ENCODE data around the gene CLIP1. TPM values are rescaled to one million over a fixed set of nuclear protein-coding genes. Genes with fewer than 3 reads are reported as not detected.
A peak's percentile ranks its signal among the peaks of the same experiment; 100 is the strongest.
"Not testable (repeated sequence)": the region's sequence is repeated elsewhere in the genome, so short reads cannot be mapped to it uniquely, and the experiment has no call there.

Gene CLIP1
- total RNA-seq, result 100 to 1,000 TPM; 118 to 164 (median 133) TPM

DNA sequence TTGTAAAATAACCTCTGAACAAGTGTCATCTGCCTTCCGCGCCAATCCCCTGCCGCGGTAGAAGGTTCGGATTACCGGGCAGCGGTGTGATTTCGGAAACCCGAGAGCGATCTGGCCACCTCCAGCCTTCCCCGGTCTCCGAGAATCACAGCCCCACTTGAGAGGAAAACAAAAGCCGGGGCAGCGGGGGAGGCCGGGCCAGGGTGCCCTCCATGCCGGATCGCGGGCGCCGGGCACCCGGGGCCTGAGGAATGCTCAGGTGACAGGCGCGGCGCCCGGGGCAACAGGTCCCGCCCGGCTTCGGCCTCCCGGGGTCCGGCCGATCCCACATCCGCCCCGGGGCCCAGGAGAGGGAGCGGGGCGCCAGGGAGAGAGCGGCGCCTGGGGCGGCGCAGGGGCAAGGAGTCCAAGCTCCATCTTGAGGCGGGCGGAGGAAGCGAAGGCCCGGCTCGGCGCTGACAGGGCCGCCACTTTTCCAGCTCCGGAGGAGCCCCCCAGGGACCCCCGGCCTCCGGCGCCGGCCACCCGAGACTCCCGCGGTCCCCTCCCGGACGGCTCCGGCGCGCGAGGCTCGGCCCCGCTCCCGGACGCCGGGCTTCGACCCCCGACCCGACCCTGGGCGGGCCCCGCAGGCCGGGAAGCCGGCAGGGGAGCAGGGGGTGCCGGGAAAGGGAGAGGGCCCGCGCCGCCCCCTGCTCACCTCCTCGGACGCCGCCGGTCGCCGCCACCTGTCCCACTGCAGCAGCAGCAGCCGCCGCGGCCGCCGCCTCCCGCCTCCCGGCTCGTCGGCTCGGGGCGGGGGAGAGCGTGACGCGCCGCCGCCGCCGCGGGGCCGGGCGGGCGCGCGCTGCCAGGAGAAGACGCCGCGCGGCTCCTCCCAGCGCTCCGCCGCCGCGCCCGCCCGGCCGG, at the start of gene CLIP1:
TSS of gene CLIP1 (minus strand) at position 849 of the 909 bp plus-strand sequence. CDS start 42,217 bp downstream, outside the sequence.
- WGBS, 2 donors, result 0 to 1% methylated on average over 15 to 55 of the region's 118 CpGs
- peak; percentile 27 to 93 for DNase-seq (ENCODE audit: low spot score in 2 of 2)
- peak in 1 of 2 donors; percentile 31 for TF ChIP-seq POLR2A (IDR thresholded peaks at IDR 0.05)
- TF ChIP-seq, protein P1, sequence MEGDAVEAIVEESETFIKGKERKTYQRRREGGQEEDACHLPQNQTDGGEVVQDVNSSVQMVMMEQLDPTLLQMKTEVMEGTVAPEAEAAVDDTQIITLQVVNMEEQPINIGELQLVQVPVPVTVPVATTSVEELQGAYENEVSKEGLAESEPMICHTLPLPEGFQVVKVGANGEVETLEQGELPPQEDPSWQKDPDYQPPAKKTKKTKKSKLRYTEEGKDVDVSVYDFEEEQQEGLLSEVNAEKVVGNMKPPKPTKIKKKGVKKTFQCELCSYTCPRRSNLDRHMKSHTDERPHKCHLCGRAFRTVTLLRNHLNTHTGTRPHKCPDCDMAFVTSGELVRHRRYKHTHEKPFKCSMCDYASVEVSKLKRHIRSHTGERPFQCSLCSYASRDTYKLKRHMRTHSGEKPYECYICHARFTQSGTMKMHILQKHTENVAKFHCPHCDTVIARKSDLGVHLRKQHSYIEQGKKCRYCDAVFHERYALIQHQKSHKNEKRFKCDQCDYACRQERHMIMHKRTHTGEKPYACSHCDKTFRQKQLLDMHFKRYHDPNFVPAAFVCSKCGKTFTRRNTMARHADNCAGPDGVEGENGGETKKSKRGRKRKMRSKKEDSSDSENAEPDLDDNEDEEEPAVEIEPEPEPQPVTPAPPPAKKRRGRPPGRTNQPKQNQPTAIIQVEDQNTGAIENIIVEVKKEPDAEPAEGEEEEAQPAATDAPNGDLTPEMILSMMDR (IDR thresholded peaks at IDR 0.05), result no peak
- intact Hi-C loops (cut with DNase I; ENCODE audit: low total_unique reads), result no loop called here
- H3K4me3 ChIP-seq (ENCODE audit: low read depth, poor library complexity, severe bottlenecking), result peak within 1 kb of the TSS; percentile 70

DNA sequence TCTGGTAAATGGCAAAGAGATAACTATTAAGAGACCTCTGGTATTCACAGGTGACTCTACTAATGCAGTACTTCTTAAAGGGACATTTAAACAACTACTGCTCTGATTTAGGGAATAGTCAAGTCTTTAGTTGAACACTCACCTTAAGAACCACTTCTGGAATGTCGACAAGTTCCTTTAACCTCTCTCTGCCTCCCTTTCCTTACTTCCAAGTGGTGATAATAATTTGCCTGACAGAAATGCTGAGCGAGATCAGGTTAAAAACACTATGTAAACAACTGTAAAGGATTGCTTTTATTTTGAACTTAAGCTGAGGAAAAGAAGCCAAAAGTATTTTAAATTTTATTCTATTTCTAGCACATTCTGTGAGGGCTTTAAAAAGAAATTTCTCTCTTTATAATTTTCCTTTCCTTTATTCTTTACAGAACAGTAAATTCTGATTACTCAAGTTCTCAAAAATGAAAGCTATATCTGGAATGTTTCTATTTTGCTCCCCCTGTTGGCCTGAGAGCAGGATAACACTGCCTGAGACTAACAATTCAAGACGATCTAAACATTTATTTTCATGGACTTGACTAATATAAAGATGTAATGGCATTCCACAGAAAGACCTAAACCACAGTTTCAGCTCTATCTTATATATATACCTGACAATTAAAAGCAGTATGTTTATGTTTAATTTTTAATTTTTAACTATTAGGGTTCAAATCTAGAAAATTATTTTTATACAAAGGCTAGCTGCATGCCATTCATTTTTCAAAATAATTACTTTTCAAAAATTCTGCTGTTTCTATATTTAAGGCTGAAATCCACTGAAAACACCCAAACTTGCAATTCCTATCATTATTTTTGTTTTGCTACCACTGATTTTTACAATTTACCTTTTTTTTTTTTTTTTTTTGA, 49.1 kb upstream of the CLIP1 start:
- intact Hi-C loops (cut with DNase I; ENCODE audit: low total_unique reads), result loop anchor here (10.0 kb wide), 1 partner anchor 77 kb away; no protein-coding TSS in a partner anchor
- DNase-seq (ENCODE audit: low spot score in 2 of 2), result no peak
- no peak for TF ChIP-seq POLR2A (IDR thresholded peaks at IDR 0.05)
- TF ChIP-seq, protein P1 (IDR thresholded peaks at IDR 0.05), result peak in 1 of 3 donors; percentile 12
- WGBS, 2 donors, result 30 to 36% methylated on average over 3 of the region's 3 CpGs
- H3K4me3 ChIP-seq (ENCODE audit: low read depth, poor library complexity, severe bottlenecking), result no peak overlapping the region

DNA sequence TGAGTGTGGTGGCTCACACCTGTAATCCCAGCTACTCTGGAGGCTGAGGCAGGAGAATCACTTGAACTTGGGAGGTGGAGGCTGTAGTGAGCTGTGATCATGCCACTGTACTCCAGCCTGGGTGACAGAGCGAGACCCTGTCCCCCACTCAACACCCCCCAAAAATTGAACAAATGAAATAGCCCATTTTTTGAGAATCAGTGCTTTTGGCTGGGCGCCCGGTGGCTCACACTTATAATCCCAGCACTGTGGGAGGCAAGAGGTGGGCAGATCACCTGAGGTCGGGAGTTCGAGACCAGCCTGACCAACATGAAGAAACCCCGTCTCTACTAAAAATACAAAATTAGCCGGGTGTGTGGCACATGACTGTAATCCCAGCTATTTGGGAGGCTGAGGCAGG, 48.1 kb upstream of the CLIP1 start:
- not testable (repeated sequence) for H3K4me3 ChIP-seq (ENCODE audit: low read depth, poor library complexity, severe bottlenecking)
- WGBS, 2 donors, result 94 to 97% methylated on average over 7 of the region's 7 CpGs
- intact Hi-C loops (cut with DNase I; ENCODE audit: low total_unique reads), result loop anchor here (10.0 kb wide), 1 partner anchor 76 kb away; no protein-coding TSS in a partner anchor
- peak; percentile 14 to 83 for DNase-seq (ENCODE audit: low spot score in 2 of 2)

DNA sequence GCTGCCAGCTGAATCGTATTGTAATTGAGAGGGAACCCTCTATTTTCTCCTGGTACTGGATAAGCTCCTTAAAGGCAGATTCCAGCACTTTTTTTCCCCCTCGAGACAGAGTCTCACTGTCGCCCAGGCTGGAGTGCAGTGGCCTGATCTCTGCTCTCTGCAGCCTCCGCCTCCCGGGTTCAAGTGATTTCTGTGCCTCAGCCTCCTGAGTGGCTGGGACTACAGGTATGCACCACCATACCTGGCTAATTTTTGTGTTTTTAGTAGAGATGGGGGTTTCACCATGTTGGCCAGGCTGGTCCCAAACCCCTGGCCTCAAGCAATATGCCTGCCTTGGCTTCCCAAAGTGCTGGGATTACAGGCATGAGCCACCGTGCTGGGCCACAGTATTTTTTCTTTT, 47.4 kb upstream of the CLIP1 start:
- WGBS, 2 donors, result 76 to 81% methylated on average over 6 of the region's 6 CpGs
- intact Hi-C loops (cut with DNase I; ENCODE audit: low total_unique reads), result loop anchor here (10.0 kb wide), 1 partner anchor 75 kb away; no protein-coding TSS in a partner anchor
- DNase-seq (ENCODE audit: low spot score in 2 of 2), result peak; percentile 6 to 39
- H3K4me3 ChIP-seq (ENCODE audit: low read depth, poor library complexity, severe bottlenecking), result not testable (repeated sequence)

DNA sequence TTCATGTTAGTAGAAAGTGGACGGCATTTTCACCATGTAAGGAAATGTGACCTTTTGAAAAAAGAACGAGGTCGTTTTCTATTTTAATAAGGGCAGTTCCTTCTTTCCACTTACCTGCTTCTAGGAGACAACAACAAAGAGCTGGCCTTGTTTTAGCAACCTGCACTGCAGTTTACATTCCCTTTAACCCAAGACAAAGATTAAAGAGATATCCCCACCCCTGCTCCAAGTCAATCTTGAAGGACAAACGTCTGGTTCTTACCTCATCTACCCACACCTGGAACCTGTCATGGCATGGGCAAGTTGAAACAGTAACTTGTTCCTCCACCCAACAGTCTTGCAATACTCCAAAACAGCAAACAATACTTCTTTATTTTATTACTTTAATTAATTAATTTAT, 45.5 kb upstream of the CLIP1 start:
- DNase-seq (ENCODE audit: low spot score in 2 of 2), result peak in 1 of 2 donors; percentile 53
- no peak overlapping the region for H3K4me3 ChIP-seq (ENCODE audit: low read depth, poor library complexity, severe bottlenecking)
- no peak for TF ChIP-seq POLR2A (IDR thresholded peaks at IDR 0.05)
- TF ChIP-seq, protein P1 (IDR thresholded peaks at IDR 0.05), result no peak
- 42 to 48% methylated on average over 4 of the region's 4 CpGs for WGBS, 2 donors
- intact Hi-C loops (cut with DNase I; ENCODE audit: low total_unique reads), result no loop called here

DNA sequence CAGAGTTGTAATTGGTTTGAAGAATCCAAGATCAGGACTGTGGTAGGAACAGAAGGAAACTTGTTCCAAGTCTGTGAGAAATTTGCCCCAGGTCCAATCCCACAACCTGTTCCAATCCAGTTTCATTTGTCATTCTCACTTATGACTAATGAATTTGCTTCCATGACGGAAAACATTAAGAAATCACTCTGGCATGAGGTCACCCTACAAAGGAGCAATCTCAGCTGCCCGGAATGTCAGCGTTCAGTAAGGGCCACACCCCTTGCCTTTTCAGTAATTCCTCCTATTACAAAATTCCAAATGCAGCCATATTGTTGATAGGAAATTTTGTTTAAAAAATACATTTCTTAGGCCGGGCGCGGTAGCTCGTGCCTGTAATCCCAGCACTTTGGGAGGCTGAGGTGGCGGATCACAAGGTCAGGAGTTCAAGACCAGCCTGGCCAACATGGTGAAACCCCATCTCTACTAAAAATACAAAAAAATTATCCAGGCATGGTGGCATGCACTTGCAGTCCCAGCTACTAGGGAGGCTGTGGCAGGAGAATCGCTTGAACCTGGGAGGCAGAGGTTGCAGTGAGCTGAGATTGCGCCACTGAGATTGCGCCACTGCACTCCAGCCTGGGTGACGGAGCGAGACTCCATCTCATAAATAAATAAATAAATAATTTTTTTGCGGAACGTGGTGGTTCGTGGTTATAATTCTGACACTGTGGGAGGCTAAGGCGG, 42.0 kb upstream of the CLIP1 start:
- intact Hi-C loops (cut with DNase I; ENCODE audit: low total_unique reads), result not testable (repeated sequence)

More for the DNA sequence above, 42.0 kb upstream of the CLIP1 start:
- DNase-seq (ENCODE audit: low spot score in 2 of 2), result peak; percentile 83 to 86
- 69 to 71% methylated on average over 17 of the region's 17 CpGs for WGBS, 2 donors
- H3K4me3 ChIP-seq (ENCODE audit: low read depth, poor library complexity, severe bottlenecking), result not testable (repeated sequence)
